NCI-H748 treated with DMSO at 0.1 percent for 48 hours (cell line): ENCODE data around the gene ITPRID2.
"Not testable (repeated sequence)": the region's sequence is repeated elsewhere in the genome, so short reads cannot be mapped to it uniquely, and the experiment has no call there.

Experiments
- DNase-seq: peaks from one replicate; lab custom pipeline; 2025; lab: John Stamatoyannopoulos, UW

The ITPRID2 gene

GRCh38 chr2:181916726-181917718 lies 25.5 kb downstream of the ITPRID2 start:
- DNase-seq: no peak

- DNase-seq: no peak
These were observed 26.7 kb downstream of the ITPRID2 start for GRCh38 chr2:181918188-181918587.

GRCh38 chr2:181923121-181923520 lies 31.6 kb downstream of the ITPRID2 start:
- DNase-seq: no peak

- DNase-seq: no peak
These were observed 32.8 kb downstream of the ITPRID2 start for GRCh38 chr2:181924336-181924735.

- DNase-seq: no peak
These were observed 43.2 kb downstream of the ITPRID2 start for GRCh38 chr2:181934694-181935093.

GRCh38 chr2:181937473-181937872 lies 45.9 kb downstream of the ITPRID2 start:
- DNase-seq: no peak

- DNase-seq: no peak
These were observed 52.0 kb downstream of the ITPRID2 start for GRCh38 chr2:181943411-181944124.

GRCh38 chr2:181944164-181944913 lies 52.8 kb downstream of the ITPRID2 start:
- no peak for DNase-seq

GRCh38 chr2:181944914-181945291 lies 53.4 kb downstream of the ITPRID2 start:
- DNase-seq: no peak

GRCh38 chr2:181946444-181947127 lies 55.1 kb downstream of the ITPRID2 start:
- DNase-seq: no peak

GRCh38 chr2:181947273-181947672 lies 55.7 kb downstream of the ITPRID2 start:
- DNase-seq: no peak

GRCh38 chr2:181948227-181948626 lies 56.7 kb downstream of the ITPRID2 start:
- DNase-seq: no peak

GRCh38 chr2:181949047-181949446 lies 57.5 kb downstream of the ITPRID2 start:
- no peak for DNase-seq

- DNase-seq: no peak
These were observed 61.1 kb downstream of the ITPRID2 start for GRCh38 chr2:181952404-181953226.

GRCh38 chr2:181953881-181954537 lies 62.5 kb downstream of the ITPRID2 start:
- DNase-seq: no peak

GRCh38 chr2:181954538-181954883 lies 63.0 kb downstream of the ITPRID2 start:
- DNase-seq: no peak

GRCh38 chr2:181955010-181955409 lies 63.5 kb downstream of the ITPRID2 start:
- DNase-seq: no peak

- DNase-seq: not testable (repeated sequence)
These were observed 64.3 kb downstream of the ITPRID2 start for GRCh38 chr2:181955866-181956265.

GRCh38 chr2:181957668-181958067 lies 66.1 kb downstream of the ITPRID2 start:
- no peak for DNase-seq

GRCh38 chr2:181958726-181959125 lies 67.2 kb downstream of the ITPRID2 start:
- DNase-seq: no peak
